Panc1 (cell line): Measurements from ENCODE around the gene TADA3.

Experiments used
- POLR2AphosphoS5 ChIP-seq: IDR thresholded peaks from 2 replicates; pipeline ENCODE4 v1.6.1; 2012; ENCODE audit warnings: mild to moderate bottlenecking, low read depth, low read length, moderate library complexity
- TF ChIP-seq, protein P1 (sequence below): fragments of 450-650 bp; IDR thresholded peaks from 2 replicates; pipeline ENCODE4 v1.5.1; 2017; ENCODE audit warnings: mild to moderate bottlenecking

DNA sequence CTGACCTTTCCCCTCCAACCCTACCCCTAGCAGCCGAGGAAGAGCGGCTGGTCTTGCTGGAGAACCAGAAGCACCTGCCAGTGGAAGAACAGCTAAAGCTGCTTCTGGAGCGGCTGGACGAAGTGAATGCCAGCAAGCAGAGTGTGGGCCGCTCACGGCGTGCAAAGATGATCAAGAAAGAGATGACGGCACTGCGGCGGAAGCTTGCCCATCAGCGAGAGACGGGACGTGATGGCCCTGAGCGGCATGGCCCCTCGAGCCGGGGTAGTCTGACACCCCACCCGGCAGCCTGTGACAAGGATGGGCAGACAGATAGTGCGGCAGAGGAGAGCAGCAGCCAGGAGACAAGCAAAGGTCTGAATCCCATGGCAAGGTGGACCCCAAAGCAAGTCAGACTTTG, 48.7 kb downstream of the TADA3 start:
- TF ChIP-seq, protein P1, sequence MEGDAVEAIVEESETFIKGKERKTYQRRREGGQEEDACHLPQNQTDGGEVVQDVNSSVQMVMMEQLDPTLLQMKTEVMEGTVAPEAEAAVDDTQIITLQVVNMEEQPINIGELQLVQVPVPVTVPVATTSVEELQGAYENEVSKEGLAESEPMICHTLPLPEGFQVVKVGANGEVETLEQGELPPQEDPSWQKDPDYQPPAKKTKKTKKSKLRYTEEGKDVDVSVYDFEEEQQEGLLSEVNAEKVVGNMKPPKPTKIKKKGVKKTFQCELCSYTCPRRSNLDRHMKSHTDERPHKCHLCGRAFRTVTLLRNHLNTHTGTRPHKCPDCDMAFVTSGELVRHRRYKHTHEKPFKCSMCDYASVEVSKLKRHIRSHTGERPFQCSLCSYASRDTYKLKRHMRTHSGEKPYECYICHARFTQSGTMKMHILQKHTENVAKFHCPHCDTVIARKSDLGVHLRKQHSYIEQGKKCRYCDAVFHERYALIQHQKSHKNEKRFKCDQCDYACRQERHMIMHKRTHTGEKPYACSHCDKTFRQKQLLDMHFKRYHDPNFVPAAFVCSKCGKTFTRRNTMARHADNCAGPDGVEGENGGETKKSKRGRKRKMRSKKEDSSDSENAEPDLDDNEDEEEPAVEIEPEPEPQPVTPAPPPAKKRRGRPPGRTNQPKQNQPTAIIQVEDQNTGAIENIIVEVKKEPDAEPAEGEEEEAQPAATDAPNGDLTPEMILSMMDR, result no peak
- no peak for TF ChIP-seq POLR2AphosphoS5
